Mucosa of stomach (tissue), 1 donor: Measurements from ENCODE around the gene FSHR.

Experiments used
- H3K27me3 ChIP-seq: one replicate; pipeline ENCODE4 v1.7.0; 2013; ENCODE audit warnings: mild to moderate bottlenecking, low read length; ENCODE audit not compliant: control insufficient read depth, insufficient read depth
- H3K36me3 ChIP-seq: one replicate; pipeline ENCODE4 v1.7.0; 2013; ENCODE audit warnings: low read length; ENCODE audit not compliant: control insufficient read depth, insufficient read depth
- H3K4me1 ChIP-seq: one replicate; pipeline ENCODE4 v1.7.0; 2013; ENCODE audit warnings: mild to moderate bottlenecking, low read length; ENCODE audit not compliant: control insufficient read depth, insufficient read depth
- H3K4me3 ChIP-seq: one replicate; pipeline ENCODE4 v1.7.0; 2013; ENCODE audit warnings: low read length
- H3K9ac ChIP-seq: one replicate; pipeline ENCODE4 v1.7.0; 2013; ENCODE audit warnings: mild to moderate bottlenecking, low read length, moderate library complexity
- H3K9me3 ChIP-seq: one replicate; pipeline ENCODE4 v1.7.0; 2013; ENCODE audit warnings: mild to moderate bottlenecking, low read length, moderate library complexity; ENCODE audit not compliant: control insufficient read depth
- donor health status: Pancreatic carcinoma.

The FSHR gene

DNA sequence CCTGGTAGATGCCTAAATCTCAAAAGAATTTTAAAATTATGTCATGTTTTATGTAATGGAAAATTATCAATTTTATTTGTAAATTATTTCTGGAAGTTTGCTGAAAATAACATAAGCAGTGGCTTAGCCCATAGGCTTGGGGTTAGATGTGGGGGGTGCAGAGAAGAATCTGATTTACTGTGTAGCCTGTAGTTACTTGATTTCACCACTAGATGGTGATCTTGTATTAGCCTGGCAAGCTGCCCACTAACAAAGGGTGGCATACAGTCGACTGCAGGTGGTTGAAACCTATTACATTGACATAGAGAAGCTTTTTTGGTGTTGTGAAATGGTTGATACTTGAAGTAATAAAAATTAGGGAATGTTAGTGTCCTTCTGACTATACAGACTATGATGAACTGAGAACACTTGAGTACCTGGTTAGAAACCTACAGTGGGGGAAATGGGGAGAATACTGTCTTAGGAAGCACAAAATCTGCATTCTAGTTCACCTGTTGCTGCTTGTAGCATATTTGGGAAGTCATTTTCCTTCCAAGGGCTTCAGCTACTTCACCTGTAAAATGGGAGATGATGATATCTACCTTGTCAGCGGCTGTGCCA is 207.8 kb downstream of the FSHR start:
- H3K27me3 ChIP-seq = no peaks in the 10 kb centered on the region
- no peaks in the 10 kb centered on the region for H3K4me1 ChIP-seq
- no peak overlapping the region for H3K4me3 ChIP-seq
- H3K9ac ChIP-seq = no peak overlapping the region
- no peaks in the 10 kb centered on the region for H3K36me3 ChIP-seq
- H3K9me3 ChIP-seq = no peaks in the 10 kb centered on the region

DNA sequence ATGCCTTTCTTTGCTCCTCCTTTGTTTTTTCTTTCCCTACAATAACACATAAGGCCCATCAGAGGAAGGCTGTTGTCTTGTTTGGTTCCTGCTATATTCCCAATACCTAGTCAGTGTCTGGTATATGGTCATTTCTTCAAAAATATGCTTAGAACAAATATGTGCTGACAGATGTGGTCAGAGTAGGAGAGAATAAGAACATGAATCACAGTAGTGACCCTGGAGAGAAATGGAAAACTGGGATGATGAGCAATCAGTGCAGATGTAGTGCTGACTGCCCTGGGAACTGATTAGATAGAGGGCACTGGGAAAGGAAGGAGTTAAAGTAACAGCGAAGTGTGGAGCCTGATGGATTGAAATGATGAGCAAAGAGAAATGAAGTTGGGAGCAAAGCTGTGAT is 209.4 kb downstream of the FSHR start:
- Histone ChIP-seq H3K4me3 (no peak overlapping the region), H3K27me3 (no peaks in the 10 kb centered on the region)

DNA sequence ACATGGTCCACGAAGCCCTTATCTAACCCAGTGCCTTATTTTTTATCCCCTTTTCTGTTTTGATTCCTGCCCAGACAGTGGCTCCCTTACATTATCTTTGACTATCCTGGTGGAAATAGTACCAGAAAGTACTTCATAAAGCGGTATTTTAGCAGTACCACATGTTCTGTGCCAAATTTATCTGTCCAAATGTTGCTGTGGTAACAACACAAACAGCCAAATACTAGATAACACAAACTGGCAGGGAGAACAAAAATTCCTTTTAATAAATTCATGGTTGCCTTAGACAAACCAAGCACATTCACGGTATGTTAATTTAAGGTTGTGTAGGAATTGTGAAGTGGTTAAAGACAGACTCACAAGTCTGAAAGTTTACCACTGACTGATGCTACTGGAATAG is 210.9 kb downstream of the FSHR start:
- Histone ChIP-seq H3K4me3 (no peak overlapping the region), H3K9ac (no peak overlapping the region), H3K4me1 (no peaks in the 10 kb centered on the region), H3K27me3 (no peaks in the 10 kb centered on the region), H3K9me3 (no peaks in the 10 kb centered on the region), H3K36me3 (no peaks in the 10 kb centered on the region)

More for the DNA sequence above, 209.4 kb downstream of the FSHR start:
- no peak overlapping the region for H3K9ac ChIP-seq
- H3K9me3 ChIP-seq = no peaks in the 10 kb centered on the region
- H3K4me1 ChIP-seq = no peaks in the 10 kb centered on the region
- no peaks in the 10 kb centered on the region for H3K36me3 ChIP-seq

DNA sequence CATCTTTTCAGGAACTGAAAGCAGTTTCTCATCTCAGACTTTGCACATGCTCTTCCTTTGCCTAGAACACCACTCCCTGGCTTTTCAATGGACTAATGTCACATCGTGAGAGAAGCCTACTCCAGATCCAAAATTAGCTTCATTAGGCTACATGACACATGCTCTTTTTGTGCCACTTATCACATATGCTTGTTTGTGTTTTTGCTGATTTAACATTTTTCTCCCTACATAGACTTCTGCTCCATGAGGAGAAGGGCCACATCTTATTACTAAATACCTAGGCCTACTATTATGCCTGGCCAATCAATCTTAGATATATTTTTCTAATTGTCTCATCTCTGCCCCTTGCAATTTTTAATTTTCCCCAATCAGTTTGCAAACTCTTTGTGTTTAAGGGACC is 212.4 kb downstream of the FSHR start:
- Histone ChIP-seq H3K4me3 (no peak overlapping the region), H3K27me3 (no peaks in the 10 kb centered on the region), H3K4me1 (no peaks in the 10 kb centered on the region), H3K9me3 (no peaks in the 10 kb centered on the region), H3K9ac (no peak overlapping the region), H3K36me3 (no peaks in the 10 kb centered on the region)

DNA sequence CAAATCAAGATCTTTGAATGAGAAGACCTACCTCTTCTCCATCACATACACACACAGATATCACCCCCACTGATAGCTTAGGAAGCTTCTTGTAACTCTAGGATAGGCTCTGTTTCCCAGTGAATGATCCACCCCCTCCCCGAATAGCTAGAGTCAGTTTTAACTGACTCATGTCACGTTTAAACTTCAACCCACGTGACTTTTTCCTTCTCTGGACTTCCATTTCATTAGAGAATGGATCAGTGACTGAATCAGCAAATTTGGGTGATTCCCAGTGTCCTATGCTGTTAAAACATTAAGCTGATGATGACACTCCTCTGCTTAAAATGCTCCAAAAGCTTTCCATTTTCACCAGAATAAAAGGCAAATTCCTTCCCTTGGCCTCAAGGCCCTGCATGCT is 212.9 kb downstream of the FSHR start:
- no peaks in the 10 kb centered on the region for H3K27me3 ChIP-seq
- H3K9me3 ChIP-seq = no peaks in the 10 kb centered on the region
- no peak overlapping the region for H3K4me3 ChIP-seq
- H3K9ac ChIP-seq = no peak overlapping the region
- H3K4me1 ChIP-seq = no peaks in the 10 kb centered on the region
- no peaks in the 10 kb centered on the region for H3K36me3 ChIP-seq

DNA sequence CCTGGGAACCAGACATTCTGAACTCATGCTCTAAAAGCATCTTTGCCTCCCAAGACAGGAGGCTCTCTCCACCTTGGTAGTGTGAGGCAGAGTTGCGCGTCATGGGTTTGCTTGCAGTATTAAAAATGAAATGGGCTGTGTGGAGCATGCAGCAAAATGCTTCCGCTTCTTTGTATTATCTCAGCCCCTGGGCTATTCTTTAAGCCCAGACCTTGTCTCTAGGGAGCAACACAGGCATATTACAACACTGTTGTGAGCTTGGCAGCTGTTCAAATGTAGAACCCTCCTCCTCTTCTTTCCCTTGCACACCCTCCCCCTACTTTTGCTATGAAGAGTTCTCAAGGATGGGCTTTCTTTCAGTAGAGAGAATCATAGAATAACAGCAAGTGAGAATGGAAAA is 213.7 kb downstream of the FSHR start:
- H3K4me1 ChIP-seq = no peaks in the 10 kb centered on the region
- H3K9me3 ChIP-seq = no peaks in the 10 kb centered on the region
- H3K27me3 ChIP-seq = no peaks in the 10 kb centered on the region
- H3K4me3 ChIP-seq = no peak overlapping the region
- H3K36me3 ChIP-seq = no peaks in the 10 kb centered on the region
- H3K9ac ChIP-seq = no peak overlapping the region

DNA sequence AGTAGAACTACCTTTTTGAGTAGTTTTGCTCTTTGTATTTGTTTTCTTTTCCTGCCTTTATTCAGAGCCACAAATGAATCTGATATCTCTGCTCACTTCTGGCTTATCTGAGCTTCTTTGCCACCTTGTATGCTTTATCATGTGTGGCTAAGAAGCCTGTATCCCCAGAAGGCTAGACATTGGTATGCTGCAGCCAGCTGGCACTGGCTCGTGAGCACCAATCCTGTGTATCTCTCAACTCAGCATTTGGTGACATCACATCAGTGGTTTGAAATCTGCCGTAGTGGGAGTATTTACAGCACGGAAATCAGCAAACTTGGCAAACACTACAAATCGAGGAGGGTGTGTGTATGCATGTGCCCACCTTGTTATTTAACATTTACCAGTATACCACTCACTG is 215.1 kb downstream of the FSHR start:
- Histone ChIP-seq H3K27me3 (no peaks in the 10 kb centered on the region), H3K9me3 (no peaks in the 10 kb centered on the region), H3K4me1 (no peaks in the 10 kb centered on the region), H3K4me3 (no peak overlapping the region), H3K36me3 (no peaks in the 10 kb centered on the region), H3K9ac (no peak overlapping the region)

DNA sequence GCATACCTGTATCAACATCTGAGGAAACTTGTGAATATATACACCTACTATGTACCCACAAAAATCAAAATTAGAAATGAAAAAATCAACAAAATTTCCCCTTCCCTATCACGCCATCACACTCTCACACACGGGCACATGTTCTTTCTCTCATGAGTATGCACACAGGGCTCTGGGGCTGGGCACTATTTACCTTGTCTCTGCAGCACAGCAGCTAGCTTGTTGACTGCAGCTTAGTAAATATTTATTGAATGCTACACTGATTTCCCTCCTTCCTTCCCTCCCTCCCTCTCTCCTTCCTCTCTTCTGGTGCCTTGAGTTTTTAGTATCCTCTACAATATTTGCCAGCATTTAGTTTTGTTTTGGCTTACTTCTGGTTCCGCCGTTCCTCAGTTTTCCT is 216.1 kb downstream of the FSHR start:
- no peak overlapping the region for H3K9ac ChIP-seq
- no peaks in the 10 kb centered on the region for H3K27me3 ChIP-seq
- H3K9me3 ChIP-seq = no peaks in the 10 kb centered on the region
- H3K36me3 ChIP-seq = no peaks in the 10 kb centered on the region
- H3K4me1 ChIP-seq = no peaks in the 10 kb centered on the region
- no peak overlapping the region for H3K4me3 ChIP-seq

DNA sequence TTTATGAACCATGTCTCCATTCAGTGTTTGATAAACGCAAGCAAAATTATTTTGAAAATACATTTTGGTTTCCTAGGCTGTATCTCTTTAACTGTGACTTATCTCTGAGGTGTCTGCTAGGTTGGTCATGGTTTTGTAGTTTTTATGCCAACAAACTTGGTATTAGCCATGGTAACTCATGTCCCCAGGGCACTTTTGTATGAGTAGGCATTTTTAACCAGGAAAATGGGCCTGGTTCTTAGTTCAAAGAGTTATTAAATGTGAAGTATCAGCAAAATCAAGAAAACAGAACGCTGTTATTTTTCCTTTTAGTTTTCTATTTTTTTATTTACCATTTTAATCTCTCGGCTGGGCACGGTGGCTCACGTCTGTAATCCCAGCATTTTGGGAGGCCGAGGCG is 219.5 kb downstream of the FSHR start:
- no peaks in the 10 kb centered on the region for H3K27me3 ChIP-seq
- H3K36me3 ChIP-seq = no peaks in the 10 kb centered on the region
- no peaks in the 10 kb centered on the region for H3K9me3 ChIP-seq
- no peak overlapping the region for H3K4me3 ChIP-seq
- no peak overlapping the region for H3K9ac ChIP-seq
- no peaks in the 10 kb centered on the region for H3K4me1 ChIP-seq

DNA sequence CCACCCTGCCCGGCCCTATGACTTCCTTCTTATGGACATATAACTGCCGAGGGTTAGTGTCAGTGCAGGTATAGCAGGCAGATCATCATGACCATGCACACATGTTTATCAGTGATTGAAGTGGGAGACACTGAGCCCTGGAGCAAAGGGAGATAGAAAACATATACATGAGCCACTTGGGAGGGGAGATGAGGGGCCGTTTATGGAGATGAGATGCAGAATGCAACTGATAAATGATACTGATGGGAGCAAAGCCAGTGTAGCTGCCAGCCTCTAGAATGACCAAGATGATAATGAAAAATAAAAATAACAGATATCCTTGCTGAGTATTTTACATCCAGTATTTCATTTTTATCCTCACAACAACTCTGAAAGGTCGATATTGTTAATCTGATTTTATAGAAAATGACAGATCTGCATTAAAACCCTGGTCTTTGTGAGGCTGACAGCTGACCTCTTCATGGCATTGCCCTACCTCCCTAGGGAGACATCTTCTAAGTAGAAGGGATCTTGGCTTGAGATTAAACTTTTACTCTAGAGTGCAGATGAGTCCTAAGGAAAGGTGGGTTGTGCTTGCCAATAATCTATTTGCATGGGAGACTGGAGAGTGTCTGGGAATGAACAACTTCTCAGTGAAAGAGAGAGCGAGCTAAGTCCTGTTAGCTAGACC is 220.4 kb downstream of the FSHR start:
- no peaks in the 10 kb centered on the region for H3K27me3 ChIP-seq
- H3K36me3 ChIP-seq = no peaks in the 10 kb centered on the region
- no peak overlapping the region for H3K4me3 ChIP-seq
- H3K9me3 ChIP-seq = no peaks in the 10 kb centered on the region
- H3K4me1 ChIP-seq = no peaks in the 10 kb centered on the region
- H3K9ac ChIP-seq = no peak overlapping the region

DNA sequence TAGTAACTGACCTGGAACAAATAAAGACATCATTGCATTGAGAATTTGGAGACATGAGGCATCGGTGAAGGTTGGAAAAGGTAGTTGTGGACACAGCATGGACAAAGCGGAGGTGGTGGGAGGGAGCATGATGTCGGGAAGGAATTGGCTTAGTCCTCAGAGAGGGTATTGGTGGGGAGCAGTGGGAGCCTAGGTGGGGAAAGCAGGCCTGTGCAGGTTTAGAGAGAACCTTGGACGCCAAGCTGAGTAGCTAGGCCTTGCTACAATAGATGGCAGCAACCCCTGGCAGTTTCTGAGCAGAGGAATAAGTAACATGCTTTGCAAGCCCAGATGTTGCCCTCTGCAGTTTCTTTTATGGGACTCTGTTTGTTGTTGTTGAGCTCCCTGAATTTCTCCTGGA is 221.6 kb downstream of the FSHR start:
- no peaks in the 10 kb centered on the region for H3K27me3 ChIP-seq
- H3K4me1 ChIP-seq = no peaks in the 10 kb centered on the region
- no peak overlapping the region for H3K9ac ChIP-seq
- no peaks in the 10 kb centered on the region for H3K9me3 ChIP-seq
- H3K36me3 ChIP-seq = no peaks in the 10 kb centered on the region
- no peak overlapping the region for H3K4me3 ChIP-seq

DNA sequence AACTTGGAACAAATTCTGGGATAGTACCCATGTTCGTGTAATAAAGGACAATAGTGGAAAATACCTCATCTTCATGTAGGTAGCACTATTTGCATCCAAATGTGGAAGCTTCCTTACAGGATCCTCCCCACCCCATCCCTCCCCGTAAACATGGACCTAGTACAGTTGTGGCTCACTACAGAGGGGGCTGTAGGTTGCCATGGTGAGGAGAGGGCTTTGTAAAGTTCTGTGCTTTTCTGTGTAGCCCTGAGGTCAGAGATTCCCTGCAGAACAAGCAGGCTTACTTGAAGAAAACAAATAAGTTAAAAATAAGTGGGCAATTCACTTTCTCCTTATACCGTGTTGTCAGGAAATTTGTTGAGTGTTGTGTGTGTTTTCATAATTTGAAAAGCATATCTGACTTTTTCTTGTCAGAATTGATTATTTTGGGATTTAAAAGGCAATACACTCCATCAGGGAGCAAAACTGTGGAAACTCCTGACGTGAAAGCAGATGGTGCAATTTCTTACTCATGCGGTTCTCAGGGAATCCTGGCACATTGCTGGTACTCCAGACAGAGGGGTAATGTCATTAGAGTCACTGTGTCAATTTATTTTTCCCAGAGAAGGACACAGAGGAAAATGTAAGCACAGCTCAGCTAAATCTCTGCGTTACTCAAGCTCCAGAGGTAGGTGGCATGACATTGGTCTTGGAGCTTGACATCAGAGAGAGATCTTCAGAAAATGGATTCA is 224.6 kb downstream of the FSHR start:
- no peak overlapping the region for H3K9ac ChIP-seq
- no peaks in the 10 kb centered on the region for H3K36me3 ChIP-seq
- H3K9me3 ChIP-seq = no peaks in the 10 kb centered on the region
- H3K4me1 ChIP-seq = no peaks in the 10 kb centered on the region
- H3K27me3 ChIP-seq = no peaks in the 10 kb centered on the region
- no peak overlapping the region for H3K4me3 ChIP-seq
